ACC112 (cell line): Measurements from ENCODE around the gene LSS.

Experiments used
- H2AFZ ChIP-seq: fragments of 200-600 bp; sonication (generic); one replicate; pipeline ENCODE4 v1.6.0; 2017; ENCODE audit warnings: antibody characterized with exemption, low read length; ENCODE audit not compliant: unreplicated experiment
- H3K27ac ChIP-seq: fragments of 200-600 bp; sonication (generic); 2 replicates; pipeline ENCODE4 v1.5.1; 2014; ENCODE audit warnings: low read depth, mild to moderate bottlenecking, antibody characterized with exemption, low read length, moderate library complexity
- H3K27me3 ChIP-seq: fragments of 200-600 bp; sonication (generic); 2 replicates; pipeline ENCODE4 v1.6.1; 2014; ENCODE audit warnings: mild to moderate bottlenecking, antibody characterized with exemption, low read length, moderate library complexity, mixed read lengths; ENCODE audit not compliant: insufficient read depth
- H3K36me3 ChIP-seq: fragments of 200-600 bp; sonication (generic); 2 replicates; pipeline ENCODE4 v1.6.1; 2016; ENCODE audit warnings: mild to moderate bottlenecking, antibody characterized with exemption, low read length, moderate library complexity, mixed read lengths; ENCODE audit not compliant: insufficient read depth
- H3K4me1 ChIP-seq: fragments of 200-600 bp; sonication (generic); one replicate; pipeline ENCODE4 v1.6.1; 2016; ENCODE audit warnings: low read length, mixed read lengths; ENCODE audit not compliant: insufficient read depth, unreplicated experiment, control insufficient read depth
- H3K4me3 ChIP-seq: fragments of 200-600 bp; sonication (generic); 2 replicates; pipeline ENCODE4 v1.5.1; 2014; ENCODE audit warnings: mild to moderate bottlenecking, low read depth, low read length
- H3K79me2 ChIP-seq: fragments of 200-600 bp; sonication (generic); one replicate; pipeline ENCODE4 v1.6.0; 2016; ENCODE audit warnings: low read length; ENCODE audit not compliant: control insufficient read depth, unreplicated experiment, insufficient read depth

The LSS gene

DNA sequence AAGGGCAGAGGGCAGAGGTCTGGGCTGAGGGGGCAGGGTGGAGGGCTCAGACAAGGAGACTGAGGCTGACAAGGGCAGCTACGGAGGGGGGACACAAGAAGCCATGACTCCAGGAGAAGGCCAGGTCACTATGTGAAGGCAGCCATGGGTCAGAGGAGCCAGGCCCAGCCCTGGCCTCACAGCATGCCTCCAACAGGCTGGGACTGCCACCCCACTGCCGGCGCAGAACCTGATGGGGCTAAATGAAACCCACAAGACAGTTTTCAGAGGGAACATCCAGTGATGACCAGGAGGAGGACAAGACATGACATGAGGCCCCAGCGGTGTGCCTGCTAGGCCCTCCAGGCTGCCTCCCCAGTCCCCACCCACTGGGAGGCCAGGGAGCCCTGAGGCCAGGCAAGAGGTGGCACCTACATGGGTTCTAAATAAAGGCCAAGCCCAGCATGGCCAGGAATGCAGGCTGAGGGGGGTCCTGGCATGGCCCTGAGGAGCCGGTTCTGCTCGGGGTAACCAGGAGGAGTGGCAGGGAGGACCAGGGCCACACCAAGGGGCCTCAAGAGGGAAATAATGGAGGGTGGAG is 27.3 kb upstream of the LSS start:
- Histone ChIP-seq H2AFZ (no peak overlapping the region), H3K4me1 (no peaks in the 10 kb centered on the region), H3K36me3 (peaks cover 23% of the 10 kb centered on the region; the same call in 1 of the 2 replicates), H3K4me3 (no peak overlapping the region), H3K27ac (no peak overlapping the region), H3K27me3 (no peaks in the 10 kb centered on the region), H3K79me2 (no peaks in the 10 kb centered on the region)

DNA sequence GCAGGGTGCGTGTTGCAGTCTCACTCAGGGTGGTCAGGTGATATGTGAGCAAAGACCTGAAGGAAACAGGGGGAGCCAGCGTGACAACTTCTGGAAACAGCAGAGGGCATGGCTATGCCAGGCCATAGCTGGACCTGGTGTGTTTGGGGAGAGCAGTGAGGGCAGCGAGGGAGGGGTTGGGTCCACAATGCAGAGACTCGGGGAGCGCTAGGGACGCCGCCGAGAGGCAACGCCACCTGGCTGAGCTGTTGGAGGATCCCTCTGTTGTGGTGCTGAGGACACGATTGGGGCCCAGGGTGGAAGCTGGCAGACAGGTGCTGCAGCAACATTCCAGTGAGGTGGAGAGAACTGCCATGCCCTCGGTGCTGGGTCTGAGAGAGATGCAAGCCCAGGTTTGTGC is 26.6 kb upstream of the LSS start:
- no peak overlapping the region for H3K27ac ChIP-seq
- H3K36me3 ChIP-seq: peaks cover 28% of the 10 kb centered on the region; the same call in 1 of the 2 replicates
- no peaks in the 10 kb centered on the region for H3K27me3 ChIP-seq
- no peaks in the 10 kb centered on the region for H3K79me2 ChIP-seq
- no peak overlapping the region for H2AFZ ChIP-seq
- H3K4me3 ChIP-seq: no peak overlapping the region
- no peaks in the 10 kb centered on the region for H3K4me1 ChIP-seq

DNA sequence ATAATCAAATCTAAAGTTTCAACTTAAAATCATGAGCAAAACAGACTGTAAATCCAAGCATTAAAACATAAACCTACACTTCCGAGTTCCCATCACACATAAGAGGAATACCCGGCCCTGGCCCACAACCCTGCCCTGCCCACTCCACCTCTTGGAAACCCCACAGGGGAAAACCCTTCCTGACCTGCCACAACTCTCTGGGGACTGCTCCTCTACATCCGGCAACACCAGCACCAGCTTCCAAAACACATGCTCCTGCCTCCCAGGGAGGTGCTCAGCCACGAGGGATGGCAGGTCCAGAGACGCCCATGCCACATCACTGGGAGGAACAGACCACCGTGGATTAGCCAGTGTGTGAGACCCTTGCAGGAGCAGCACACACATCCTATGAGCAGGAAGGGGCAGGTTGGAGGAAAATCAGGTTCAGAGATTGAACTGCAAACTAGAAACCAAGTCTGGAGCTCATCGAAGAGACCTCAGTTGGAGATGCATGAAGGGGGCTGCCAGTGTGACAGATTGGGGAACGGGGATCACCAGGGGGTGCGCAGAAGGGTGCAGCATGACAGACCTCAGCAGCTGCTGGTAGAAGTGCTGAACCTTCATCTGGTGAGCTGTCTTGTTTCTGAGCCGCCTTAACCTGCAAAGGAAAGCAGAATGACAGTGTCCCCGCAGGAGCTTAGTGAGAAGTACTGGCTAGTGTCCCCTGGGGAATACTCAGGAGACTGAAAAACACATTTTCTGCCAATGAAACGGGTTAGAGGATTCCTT is 25.8 kb upstream of the LSS start:
- Histone ChIP-seq H3K4me3 (no peak overlapping the region), H3K27me3 (no peaks in the 10 kb centered on the region), H3K27ac (no peak overlapping the region; the same call in 1 of the 2 replicates), H3K79me2 (no peaks in the 10 kb centered on the region), H3K4me1 (no peaks in the 10 kb centered on the region), H2AFZ (no peak overlapping the region), H3K36me3 (peaks cover 28% of the 10 kb centered on the region; the same call in 1 of the 2 replicates)

DNA sequence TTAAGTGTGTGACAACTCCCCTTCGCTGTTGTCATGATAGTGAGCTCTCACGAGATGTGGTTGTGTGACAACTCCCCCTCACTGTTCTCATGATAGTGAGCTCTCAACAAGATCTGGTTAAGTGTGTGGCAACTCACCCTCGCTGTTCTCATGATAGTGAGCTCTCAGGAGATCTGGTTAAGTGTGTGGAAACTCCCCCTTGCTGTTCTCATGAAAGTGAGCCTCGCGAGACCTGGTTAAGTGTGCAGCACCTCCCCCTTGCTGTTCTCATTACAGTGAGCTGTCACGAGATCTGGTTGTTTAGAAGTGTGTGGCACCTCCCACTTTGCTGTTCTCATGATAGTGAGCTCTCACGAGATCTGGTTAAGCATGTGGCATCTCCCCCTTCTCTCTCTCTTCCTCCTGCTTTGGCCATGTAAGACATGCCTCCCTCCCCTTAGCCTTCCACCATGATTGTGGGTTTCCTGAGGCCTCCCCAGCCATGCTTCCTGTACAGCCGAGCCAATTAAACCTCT is 25.1 kb upstream of the LSS start:
- Histone ChIP-seq H3K79me2 (no peaks in the 10 kb centered on the region), H3K27me3 (no peaks in the 10 kb centered on the region), H3K4me3 (no peak overlapping the region), H3K36me3 (peaks cover 25% of the 10 kb centered on the region; the same call in 1 of the 2 replicates), H3K4me1 (no peaks in the 10 kb centered on the region), H2AFZ (no peak overlapping the region), H3K27ac (no peak overlapping the region; the same call in 1 of the 2 replicates)

DNA sequence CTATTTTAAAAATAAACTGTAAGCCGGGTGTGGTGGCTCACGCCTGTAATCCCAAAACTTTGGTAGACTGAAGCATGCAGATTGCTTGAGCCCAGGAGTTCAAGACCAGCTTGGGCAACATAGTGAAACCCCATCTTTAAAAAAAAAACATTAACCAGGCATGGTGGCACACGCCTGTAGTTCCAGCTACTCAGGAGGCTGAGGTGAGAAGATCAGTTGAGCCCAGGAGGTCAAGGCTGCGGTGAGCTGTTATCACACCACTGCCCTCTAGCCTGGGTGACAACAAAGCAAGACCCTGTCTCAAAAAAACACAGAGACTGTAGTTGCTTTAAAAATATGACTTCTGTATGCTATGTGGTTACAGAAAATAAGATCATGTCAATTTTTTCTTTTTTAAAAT is 24.3 kb upstream of the LSS start:
- Histone ChIP-seq H3K4me1 (no peaks in the 10 kb centered on the region), H3K27ac (no peak overlapping the region; the same call in 1 of the 2 replicates), H3K4me3 (no peak overlapping the region), H3K27me3 (no peaks in the 10 kb centered on the region), H3K79me2 (no peaks in the 10 kb centered on the region), H3K36me3 (peaks cover 25% of the 10 kb centered on the region; the same call in 1 of the 2 replicates), H2AFZ (no peak overlapping the region)

DNA sequence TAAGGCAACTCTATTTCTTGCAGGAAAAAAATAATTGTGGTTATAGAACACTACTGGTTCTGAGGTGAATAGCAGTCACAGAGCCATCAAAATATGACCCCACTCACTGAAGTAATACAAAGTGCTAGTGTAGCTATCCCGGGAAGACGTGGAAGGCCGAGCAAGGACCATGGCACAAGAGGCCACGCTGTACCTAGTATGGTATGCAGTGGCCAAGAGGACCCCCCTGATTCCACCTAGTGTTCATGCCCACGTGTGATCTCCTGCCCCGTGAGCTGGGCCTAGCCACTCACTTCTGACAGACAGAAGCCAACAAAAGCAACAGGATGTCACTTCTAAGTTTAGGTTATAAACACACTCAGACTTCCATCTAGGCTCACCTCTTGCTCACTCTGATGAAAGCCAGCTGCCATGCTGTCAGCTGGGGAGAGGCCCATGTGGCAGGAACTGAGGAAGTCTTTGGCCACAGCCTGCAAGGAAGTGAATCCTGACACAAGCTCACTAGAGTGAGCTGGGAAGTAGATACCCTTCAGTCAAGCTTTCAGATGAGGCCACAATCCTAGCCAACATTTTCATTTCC is 21.7 kb upstream of the LSS start:
- Histone ChIP-seq H2AFZ (no peak overlapping the region), H3K79me2 (no peaks in the 10 kb centered on the region), H3K4me3 (no peak overlapping the region), H3K27ac (no peak overlapping the region), H3K4me1 (no peaks in the 10 kb centered on the region), H3K36me3 (peaks cover 30% of the 10 kb centered on the region; the same call in 1 of the 2 replicates), H3K27me3 (no peaks in the 10 kb centered on the region)

DNA sequence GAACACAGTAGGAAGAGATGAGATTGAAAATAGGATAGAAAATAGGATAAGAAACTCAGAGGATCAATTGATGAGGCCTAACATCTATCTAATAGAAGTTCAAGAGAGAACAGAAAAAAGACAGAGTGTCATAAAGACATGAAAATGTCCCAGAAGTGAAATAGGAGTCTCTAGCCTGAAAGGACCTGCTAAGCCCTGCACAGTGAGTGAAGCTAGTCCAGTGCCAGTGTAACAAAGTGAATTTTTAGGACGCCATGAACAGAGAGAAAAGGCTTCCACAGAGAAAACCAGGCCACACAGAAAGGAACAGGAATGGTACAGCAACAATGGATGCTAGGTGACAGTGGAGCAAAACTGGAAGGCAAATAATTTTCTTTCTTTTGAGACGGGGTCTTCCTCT is 20.3 kb upstream of the LSS start:
- H3K79me2 ChIP-seq: no peaks in the 10 kb centered on the region
- H3K4me3 ChIP-seq: no peak overlapping the region
- no peak overlapping the region for H3K27ac ChIP-seq
- peaks cover 28% of the 10 kb centered on the region; the same call in 1 of the 2 replicates for H3K36me3 ChIP-seq
- H2AFZ ChIP-seq: no peak overlapping the region
- H3K27me3 ChIP-seq: no peaks in the 10 kb centered on the region
- no peaks in the 10 kb centered on the region for H3K4me1 ChIP-seq

DNA sequence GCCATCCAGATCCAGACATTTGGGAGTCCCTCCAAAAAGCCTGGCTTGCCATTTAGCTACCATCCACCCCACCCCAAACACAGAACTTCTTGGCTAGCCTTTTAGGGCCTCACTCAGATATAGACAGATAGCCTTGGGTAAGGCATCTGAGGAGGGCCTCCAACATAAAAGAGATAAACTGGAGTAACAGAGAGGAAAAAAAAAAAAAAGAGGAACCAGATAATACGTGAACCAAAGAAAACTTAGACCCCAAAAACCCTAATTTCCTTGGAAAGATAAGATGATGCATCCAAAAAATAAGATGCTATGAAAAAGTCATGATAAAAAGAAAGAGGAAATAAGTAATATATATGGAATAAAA is 19.8 kb upstream of the LSS start:
- no peak overlapping the region for H2AFZ ChIP-seq
- H3K27me3 ChIP-seq: no peaks in the 10 kb centered on the region
- no peaks in the 10 kb centered on the region for H3K79me2 ChIP-seq
- no peaks in the 10 kb centered on the region for H3K4me1 ChIP-seq
- peaks cover 32% of the 10 kb centered on the region; the same call in 1 of the 2 replicates for H3K36me3 ChIP-seq
- no peak overlapping the region for H3K27ac ChIP-seq
- H3K4me3 ChIP-seq: no peak overlapping the region

DNA sequence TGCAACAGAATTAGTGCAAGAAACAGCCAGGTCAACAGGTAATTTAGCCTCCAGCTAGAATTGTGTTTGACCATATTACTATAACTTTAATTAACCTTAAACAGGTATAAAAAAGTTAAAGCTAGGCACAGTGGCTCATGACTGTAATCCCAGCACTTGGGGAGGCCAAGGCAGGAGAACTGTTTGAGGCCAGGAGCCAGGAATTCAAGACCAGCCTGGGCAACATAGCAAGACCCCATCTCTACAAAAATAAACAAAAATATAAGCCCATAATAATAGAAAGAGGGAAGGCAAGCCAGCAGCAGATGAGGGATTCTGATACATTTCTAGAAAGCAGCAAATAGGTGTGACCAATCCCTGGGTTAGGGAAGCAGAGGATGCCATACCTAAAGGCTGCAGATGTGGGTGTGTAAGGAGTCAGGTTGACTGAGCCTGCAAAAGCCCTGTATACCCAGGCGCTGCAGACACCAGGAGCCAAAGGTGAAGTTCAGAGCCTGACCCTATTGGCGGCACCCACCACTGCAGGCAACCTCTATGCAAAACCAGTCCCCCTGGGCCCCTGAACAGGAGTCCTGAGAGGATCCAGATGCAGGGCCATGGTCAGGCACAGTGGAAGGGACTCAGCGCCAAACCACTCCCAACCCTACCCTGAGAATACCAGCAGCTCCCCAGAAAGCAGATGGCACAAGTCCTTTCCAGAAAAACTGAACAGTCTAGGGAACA is 19.3 kb upstream of the LSS start:
- Histone ChIP-seq H3K4me1 (no peaks in the 10 kb centered on the region), H3K27me3 (no peaks in the 10 kb centered on the region), H2AFZ (no peak overlapping the region), H3K36me3 (peaks cover 33% of the 10 kb centered on the region; the same call in 1 of the 2 replicates), H3K4me3 (no peak overlapping the region), H3K27ac (no peak overlapping the region), H3K79me2 (no peaks in the 10 kb centered on the region)

DNA sequence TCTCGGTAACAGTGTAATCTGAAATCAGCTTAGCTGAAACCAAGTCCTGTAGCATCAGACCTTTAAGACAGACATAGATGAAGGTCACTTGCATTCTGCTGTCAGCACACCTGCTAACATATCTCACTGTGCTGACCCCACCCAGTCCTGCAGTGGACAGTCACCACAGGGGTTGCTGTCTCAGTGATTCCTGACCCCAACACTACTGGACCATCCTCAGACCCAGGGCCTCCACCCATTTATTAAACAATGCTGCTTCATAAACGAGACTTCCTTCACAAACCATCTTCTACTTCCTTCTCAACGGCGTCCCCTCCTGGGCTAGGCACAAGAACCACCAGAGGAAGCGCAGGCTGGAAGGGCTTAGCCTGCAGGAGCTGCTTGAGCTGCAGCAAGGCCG is 17.8 kb upstream of the LSS start:
- Histone ChIP-seq H3K36me3 (peaks cover 45% of the 10 kb centered on the region), H3K79me2 (no peaks in the 10 kb centered on the region), H3K4me1 (no peaks in the 10 kb centered on the region), H3K27ac (no peak overlapping the region), H2AFZ (no peak overlapping the region), H3K27me3 (no peaks in the 10 kb centered on the region), H3K4me3 (no peak overlapping the region)
